Measurements from ENCODE around the gene DES. TPM values are rescaled to one million over a fixed set of nuclear protein-coding genes. Genes with fewer than 3 reads are reported as not detected.

The DES gene
- total and polyA plus RNA-seq, 2 of the 4 experiments (the other 2 are of a cell fraction) = 4.3 to 4.9 TPM

GRCh38 chr2:219466816-219467735, 48.9 kb downstream of the DES start:
- Histone ChIP-seq H3K9ac (ENCODE audit: low read depth, low read length) (no peak overlapping the region), H3K56ac (ENCODE audit: extremely low read depth, insufficient read depth, low read length) (no peak overlapping the region), H3K9me3 (ENCODE audit: control insufficient read depth, insufficient read depth, low read length) (no peaks in the 10 kb centered on the region), H3K4me3 (ENCODE audit: insufficient read depth, low read depth, low read length) (no peak overlapping the region), H3K36me3 (ENCODE audit: control insufficient read depth, insufficient read depth, low read length) (peaks cover 68% of the 10 kb centered on the region; the same call in 1 of the 2 replicates), H3K23ac (ENCODE audit: low read depth, low read length) (no peak overlapping the region), H3K14ac (replicated peaks; ENCODE audit: low read depth, low read length) (no peak overlapping the region), H2AK9ac (replicated peaks; ENCODE audit: low read depth, low read length, poor library complexity) (no peak overlapping the region), H2AFZ (replicated peaks; ENCODE audit: low read length, poor library complexity) (no peak overlapping the region), H3K4me2 (ENCODE audit: low read depth, low read length) (no peak overlapping the region), H2AK5ac (ENCODE audit: low read depth, low read length) (no peak overlapping the region), H3K4me1 (ENCODE audit: control insufficient read depth, insufficient read depth, low read length) (peaks cover 13% of the 10 kb centered on the region), H2BK5ac (ENCODE audit: low read depth, low read length, poor library complexity, severe bottlenecking) (no peak overlapping the region), H2BK120ac (ENCODE audit: low read depth, low read length) (no peak overlapping the region), H3K9me1 (ENCODE audit: insufficient read depth, low read length) (no peaks in the 10 kb centered on the region), H2BK20ac (ENCODE audit: low read depth, low read length) (no peak overlapping the region), H3K18ac (ENCODE audit: low read depth, low read length) (no peak overlapping the region), H3K79me1 (ENCODE audit: low read depth in 1 of 2, low read length in 2 of 2) (no peaks in the 10 kb centered on the region; a peak in 1 of 4 replicates), H3K4ac (ENCODE audit: low read depth, low read length) (no peak overlapping the region), H4K20me1 (ENCODE audit: insufficient read depth, low read length) (no peaks in the 10 kb centered on the region; the same call in 1 of the 2 replicates), H4K91ac (ENCODE audit: insufficient read depth, low read depth, low read length) (no peak overlapping the region), H3K27me3 (ENCODE audit: control insufficient read depth, insufficient read depth, low read length) (no peaks in the 10 kb centered on the region), H4K8ac (ENCODE audit: low read depth in 2 of 2, low read length in 2 of 2) (no peak overlapping the region), H3K27ac (ENCODE audit: insufficient read depth, low read length) (no peak overlapping the region), H2BK15ac (ENCODE audit: low read depth, low read length) (no peak overlapping the region), H4K5ac (ENCODE audit: low read depth, low read length) (no peak overlapping the region)
- CTCF ChIA-PET = interaction anchor here (1.0 kb wide), 1 partner anchor 9 kb away, joined by 3 read pairs; no protein-coding TSS in a partner anchor
- TF ChIP-seq NFE2L2 (IDR thresholded peaks at IDR 0.05; ENCODE audit: low read depth, low read length) (no peak), USF2 (IDR thresholded peaks at IDR 0.05; ENCODE audit: low read depth, low read length) (no peak), RAD21 (IDR thresholded peaks at IDR 0.05; ENCODE audit: low read length) (no peak), RFX5 (IDR thresholded peaks at IDR 0.05; ENCODE audit: low read depth, low read length) (no peak), MAZ (IDR thresholded peaks at IDR 0.05; ENCODE audit: borderline replicate concordance, low read depth, low read length) (no peak), CHD1 (IDR thresholded peaks at IDR 0.05; ENCODE audit: low read depth, low read length) (no peak), CEBPB (IDR thresholded peaks at IDR 0.05; ENCODE audit: low read depth, low read length) (no peak), POLR2A (IDR thresholded peaks at IDR 0.05; ENCODE audit: low read depth, low read length) (no peak), BHLHE40 (IDR thresholded peaks at IDR 0.05; ENCODE audit: low read depth, low read length) (no peak), FOS (IDR thresholded peaks at IDR 0.05; ENCODE audit: low read depth, low read length) (no peak), MXI1 (IDR thresholded peaks at IDR 0.05; ENCODE audit: borderline replicate concordance, low read depth, low read length) (no peak)
- POLR2A ChIA-PET (ENCODE audit: unreplicated experiment) = interaction anchor here (0.6 kb wide), 1 partner anchor 734 kb away, joined by 3 read pairs; no protein-coding TSS in a partner anchor
- no peak for DNase-seq
- dilution Hi-C loops (cut with HindIII; ENCODE audit: low sequenced_read_pairs, unreplicated experiment) (no loop called here), in situ Hi-C loops (cut with MboI; ENCODE audit: low sequenced_read_pairs) (no loop called here), intact Hi-C loops (cut with micrococcal nuclease) (no loop called here)
- BruUV-seq (replicated peaks) = no TSS peak
- no peak for ATAC-seq (ENCODE audit: low read depth)
- WGBS, 2 experiments (ENCODE audit: extremely low coverage in 2 of 2, insufficient read length in 1 of 2) = 81% methylated on average over 21 of the region's 28 CpGs; no CpG with 5 or more reads in 1 of the 2 experiments
